GM23338 (cell line): ENCODE measurements around the gene LCE1C. TPM values are rescaled to one million over a fixed set of nuclear protein-coding genes. Genes with fewer than 3 reads are reported as not detected.

Experiments used
- ATAC-seq: fragments of 200-7000 bp; cut with Tn5 transposase; 3 replicates; pipeline ENCODE4 v1.9.1; 2020
- DNase-seq: peaks from one replicate; pipeline ENCODE4 v3.0.0-alpha.2; 2015; ENCODE audit warnings: low spot score
- H2AFZ ChIP-seq: fragments of 200-600 bp; sonication (generic); 2 replicates; pipeline ENCODE4 v1.8.0; 2016; ENCODE audit warnings: antibody characterized with exemption, mild to moderate bottlenecking, moderate library complexity
- H3F3A ChIP-seq: fragments of 200-600 bp; sonication (generic); replicated peaks from 2 replicates; pipeline ENCODE4 v1.8.0; 2017; ENCODE audit warnings: antibody characterized with exemption, mixed run types, low read depth
- H3K27ac ChIP-seq: fragments of 200-600 bp; sonication (generic); 2 replicates; pipeline ENCODE4 v1.6.1; 2016; ENCODE audit warnings: low read depth
- H3K27me3 ChIP-seq: fragments of 200-600 bp; sonication (generic); 2 replicates; pipeline ENCODE4 v1.8.0; 2016; ENCODE audit warnings: mild to moderate bottlenecking, mixed run types, moderate library complexity; ENCODE audit not compliant: insufficient read depth
- H3K36me3 ChIP-seq: fragments of 200-600 bp; sonication (generic); 2 replicates; pipeline ENCODE4 v1.8.0; 2016; ENCODE audit warnings: mild to moderate bottlenecking; ENCODE audit not compliant: insufficient read depth
- H3K4me1 ChIP-seq: fragments of 200-600 bp; sonication (generic); 2 replicates; pipeline ENCODE4 v1.8.0; 2016; ENCODE audit warnings: mild to moderate bottlenecking, moderate library complexity; ENCODE audit not compliant: insufficient read depth
- H3K4me2 ChIP-seq: fragments of 200-600 bp; sonication (generic); 2 replicates; pipeline ENCODE4 v1.7.1; 2017; ENCODE audit warnings: mixed run types
- H3K4me3 ChIP-seq: fragments of 200-600 bp; sonication (generic); 2 replicates; pipeline ENCODE4 v1.6.1; 2016; ENCODE audit warnings: mixed run types
- H3K79me2 ChIP-seq: fragments of 200-600 bp; sonication (generic); replicated peaks from 2 replicates; pipeline ENCODE4 v1.8.0; 2017; ENCODE audit warnings: mild to moderate bottlenecking; ENCODE audit not compliant: insufficient read depth
- H3K9me2 ChIP-seq: fragments of 200-600 bp; sonication (generic); 2 replicates; pipeline ENCODE4 v1.8.0; 2017; ENCODE audit not compliant: insufficient read depth
- H4K20me1 ChIP-seq: fragments of 200-600 bp; sonication (generic); replicated peaks from 2 replicates; pipeline ENCODE4 v1.8.0; 2017; ENCODE audit warnings: mild to moderate bottlenecking; ENCODE audit not compliant: insufficient read depth
- H3K27ac Mint-ChIP-seq: 2 replicates; pipeline ENCODE4 v1.8.0; 2020; ENCODE audit warnings: inconsistent platforms, mild to moderate bottlenecking, moderate library complexity, mixed read lengths
- H3K27me3 Mint-ChIP-seq: 3 replicates; pipeline ENCODE4 v1.8.0; 2022; ENCODE audit warnings: low read depth, mild to moderate bottlenecking, moderate library complexity, mixed read lengths, inconsistent platforms; ENCODE audit not compliant: insufficient read depth, poor library complexity
- H3K36me3 Mint-ChIP-seq: 3 replicates; pipeline ENCODE4 v1.8.0; 2021; ENCODE audit warnings: low read depth, mild to moderate bottlenecking, inconsistent platforms, moderate library complexity, mixed read lengths
- H3K4me1 Mint-ChIP-seq: 3 replicates; pipeline ENCODE4 v1.8.0; 2020; ENCODE audit warnings: mild to moderate bottlenecking, inconsistent platforms, mixed read lengths
- H3K4me3 Mint-ChIP-seq: 3 replicates; pipeline ENCODE4 v1.8.0; 2021; ENCODE audit warnings: moderate library complexity, mild to moderate bottlenecking, inconsistent platforms, mixed read lengths
- H3K9me3 Mint-ChIP-seq: 3 replicates; pipeline ENCODE4 v1.8.0; 2020; ENCODE audit warnings: moderate library complexity, mild to moderate bottlenecking, inconsistent platforms, mixed read lengths
- CTCF ChIP-seq, 2 experiments: fragments of 200-600 bp in 1 of 2; sonication (generic) in 1 of 2; conservative IDR thresholded peaks; 2 replicates each; pipeline versions ENCODE4 v1.5.1 to v1.6.1; 2016 to 2017; ENCODE audit warnings: antibody characterized with exemption in 2 of 2, low read depth in 2 of 2, mild to moderate bottlenecking in 2 of 2, moderate library complexity in 1 of 2
- EZH2 ChIP-seq: fragments of 200-600 bp; sonication (generic); IDR thresholded peaks from one replicate; pipeline ENCODE4 v1.8.0; 2017; ENCODE audit warnings: antibody characterized with exemption, mild to moderate bottlenecking, low read depth; ENCODE audit not compliant: unreplicated experiment
- EZH2phosphoT487 ChIP-seq: fragments of 200-600 bp; sonication (generic); IDR thresholded peaks from one replicate; pipeline ENCODE4 v1.8.1; 2018; ENCODE audit warnings: antibody characterized with exemption; ENCODE audit not compliant: unreplicated experiment
- POLR2AphosphoS5 ChIP-seq: IDR thresholded peaks from 2 replicates; pipeline ENCODE4 v1.6.1; 2016; ENCODE audit warnings: antibody characterized with exemption, low read depth
- ZNF114 ChIP-seq: fragments of 250-450 bp; sonication (Bioruptor Pico); IDR thresholded peaks from 2 replicates; pipeline ENCODE4 v1.5.0; 2020; ENCODE audit warnings: mild to moderate bottlenecking, moderate library complexity
- ZNF331 ChIP-seq: fragments of 250-450 bp; sonication (Bioruptor Pico); IDR thresholded peaks from 2 replicates; pipeline ENCODE4 v1.5.0; 2020; ENCODE audit warnings: low read depth, mild to moderate bottlenecking, moderate library complexity
- ZNF462 ChIP-seq: fragments of 250-450 bp; sonication (Bioruptor Pico); IDR thresholded peaks from 2 replicates; pipeline ENCODE4 v1.5.0; 2020; ENCODE audit warnings: mild to moderate bottlenecking, moderate library complexity
- polyA plus RNA-seq: library from polyadenylated mRNA; unstranded; fragments of >200 nt; fragmentation: Nextera tagmentation; extraction: Ambion mirVana; gene quantifications from 2 replicates; pipeline ENCODE4 v1.2.1, GENCODE V29; 2016
- total RNA-seq: library from RNA; depleted of rRNA; stranded (reverse); fragments of >200 nt; shearing (Covaris generic); gene quantifications from 2 replicates; pipeline ENCODE4 v1.2.3, GENCODE V29; 2014

LCE1C gene
- total and polyA plus RNA-seq, 2 experiments from 2014 or later, result not detected

GRCh38 chr1:152758636-152759035 lies 47.8 kb downstream of the LCE1C start (continued):
- no peak for TF ChIP-seq ZNF462 (CRISPR knock-in tag)
- TF ChIP-seq ZNF331 (CRISPR knock-in tag), result no peak
- no peak for TF ChIP-seq ZNF114 (CRISPR knock-in tag)
- TF ChIP-seq CTCF (conservative IDR thresholded peaks at IDR 0.05; ENCODE audit: low read depth in 2 of 2), result no peak
- TF ChIP-seq POLR2AphosphoS5, result no peak
- no peak for TF ChIP-seq EZH2phosphoT487

GRCh38 chr1:152757747-152758146 lies 48.7 kb downstream of the LCE1C start, which contains the start of gene KPRP:
Gene KPRP, plus strand, starts transcription at chr1:152758025. Its CDS starts 1,564 bp downstream, at chr1:152759589.
- Histone ChIP-seq H4K20me1 (no peaks in the 10 kb centered on the region), H3K4me2 (no peak within 1 kb of the TSS), H3K27ac (no peak within 1 kb of the TSS), H2AFZ (peak within 1 kb of the TSS; percentile 34; the same call in 1 of the 2 replicates), H3K9me2 (0 out of 2 replicates have a peak, but pooled peaks cover 5% of the 10 kb centered on the region), H3K36me3 (no peaks in the 10 kb centered on the region), H3K4me1 (no peaks in the 10 kb centered on the region; the same call in 1 of the 2 replicates), H3K4me3 (no peak within 1 kb of the TSS), H3K79me2 (no peaks in the 10 kb centered on the region), H3K27me3 (no peaks in the 10 kb centered on the region), H3F3A (no peaks in the 10 kb centered on the region)
- Mint-ChIP-seq H3K36me3 (no peaks in the 10 kb centered on the region), H3K9me3 (no peaks in the 10 kb centered on the region; the same call in 2 of the 3 replicates), H3K4me3 (no peak within 1 kb of the TSS), H3K4me1 (peaks cover 15% of the 10 kb centered on the region; the same call in 2 of the 3 replicates), H3K27ac (peak within 1 kb of the TSS; percentile 22; the same call in 1 of the 2 replicates), H3K27me3 (peaks cover 2% of the 10 kb centered on the region)
- ATAC-seq (peak; percentile 27; the same call in 2 of the 3 replicates), DNase-seq (no peak)
- TF ChIP-seq EZH2 (no peak), EZH2phosphoT487 (no peak)
